NB4 (cell line): ENCODE data around the gene NADSYN1.

ENCODE experiments used
- DNase-seq: peaks from one replicate; pipeline ENCODE4 v3.0.0; 2010; ENCODE audit warnings: low read depth
- H3K4me3 ChIP-seq: one replicate; pipeline ENCODE4 v1.5.1; 2011; ENCODE audit warnings: mild to moderate bottlenecking, low read depth, low read length, moderate library complexity
- CTCF ChIP-seq: IDR thresholded peaks from one replicate; pipeline ENCODE4 v1.5.1; 2012; ENCODE audit warnings: low read depth, low read length
- MAX ChIP-seq: IDR thresholded peaks from 2 replicates; pipeline ENCODE4 v1.6.1; 2011; ENCODE audit warnings: low read depth, low read length
- MYC ChIP-seq: IDR thresholded peaks from 2 replicates; pipeline ENCODE4 v1.6.1; 2011; ENCODE audit warnings: low read depth, low read length
- POLR2A ChIP-seq: IDR thresholded peaks from 2 replicates; pipeline ENCODE4 v1.6.1; 2011; ENCODE audit warnings: mild to moderate bottlenecking; ENCODE audit not compliant: insufficient read length; ENCODE audit errors: extremely low read depth

Gene NADSYN1

GRCh38 chr11:71450939-71451338, 2.1 kb upstream of the NADSYN1 start:
- no peak for DNase-seq
- H3K4me3 ChIP-seq, result no peak overlapping the region
- no peak for TF ChIP-seq CTCF
- no peak for TF ChIP-seq MAX
- TF ChIP-seq POLR2A, result no peak
- TF ChIP-seq MYC, result no peak

GRCh38 chr11:71451596-71452198, 1.3 kb upstream of the NADSYN1 start:
- peak; percentile 46 for DNase-seq
- peak overlapping the region; percentile 82 for H3K4me3 ChIP-seq

DNA sequence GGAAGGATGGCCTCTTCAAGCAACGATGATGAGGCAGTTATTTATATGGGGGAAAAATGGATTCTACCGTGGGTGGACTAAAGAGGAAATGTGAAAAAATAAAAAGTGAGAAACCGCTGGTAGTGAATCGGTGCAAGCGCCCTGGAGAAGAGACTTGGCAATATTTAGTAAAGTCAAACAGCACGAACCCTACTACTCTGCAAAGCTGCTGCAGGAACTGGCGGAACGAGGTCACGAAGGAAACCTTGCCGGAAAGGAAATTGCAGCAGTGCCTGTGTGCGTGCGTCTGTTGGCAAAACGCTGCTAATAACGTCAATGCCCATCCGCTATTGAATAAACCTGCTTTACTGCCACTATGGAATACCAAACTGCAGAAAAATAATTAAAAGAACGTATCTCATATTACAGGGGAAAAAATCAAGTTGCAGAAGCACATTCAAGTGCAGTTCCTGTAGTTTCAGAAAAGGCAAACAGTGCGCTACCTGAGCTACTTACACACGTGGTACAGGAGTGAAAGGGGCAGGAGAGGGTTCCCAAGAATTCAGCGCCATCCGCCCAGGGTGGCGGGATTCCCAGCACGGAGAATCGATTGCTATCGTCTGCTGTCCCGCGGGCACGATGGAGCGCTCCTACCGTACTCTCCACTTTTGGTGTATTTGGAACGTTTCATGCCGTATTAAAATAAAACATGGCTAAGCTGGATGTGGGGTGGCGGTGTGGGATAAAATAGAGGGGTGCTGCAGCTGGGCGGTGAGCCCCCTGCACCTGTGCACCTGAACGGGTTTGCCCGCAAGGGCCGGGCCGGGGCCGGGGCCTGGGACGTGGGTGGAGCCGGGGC, 585 bp upstream of the NADSYN1 start:
- peak; percentile 85 for DNase-seq
- TF ChIP-seq CTCF, result no peak
- TF ChIP-seq POLR2A, result peak; percentile 73
- TF ChIP-seq MAX, result peak; percentile 68
- peak; percentile 89 for TF ChIP-seq MYC

More at GRCh38 chr11:71451596-71452198, 1.3 kb upstream of the NADSYN1 start:
- TF ChIP-seq MYC (no peak), CTCF (no peak), MAX (peak; percentile 26; the same call in 1 of the 2 replicates)

DNA sequence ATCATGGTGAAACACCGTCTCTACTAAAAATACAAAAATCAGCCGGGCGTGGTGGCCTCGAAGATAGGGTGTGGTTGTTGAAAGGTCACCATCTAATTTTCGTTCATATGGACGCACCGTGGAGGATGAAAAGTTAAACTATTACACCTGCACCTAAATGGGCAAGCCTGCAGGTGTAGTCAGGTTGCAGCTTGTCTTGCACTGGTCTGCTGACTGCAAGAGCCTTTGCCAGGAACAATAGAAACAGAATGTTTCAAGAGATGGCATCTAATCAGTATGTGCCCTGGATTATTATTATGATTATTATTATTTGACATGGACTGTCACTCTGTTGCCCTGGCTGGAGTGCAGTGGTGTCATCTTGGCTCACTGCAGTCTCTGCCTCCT, 908 bp downstream of the NADSYN1 start:
- DNase-seq, result no peak
- TF ChIP-seq CTCF, result no peak
- H3K4me3 ChIP-seq, result peak overlapping the region; percentile 79

More for the DNA sequence above, 585 bp upstream of the NADSYN1 start:
- peak overlapping the region; percentile 82 for H3K4me3 ChIP-seq

DNA sequence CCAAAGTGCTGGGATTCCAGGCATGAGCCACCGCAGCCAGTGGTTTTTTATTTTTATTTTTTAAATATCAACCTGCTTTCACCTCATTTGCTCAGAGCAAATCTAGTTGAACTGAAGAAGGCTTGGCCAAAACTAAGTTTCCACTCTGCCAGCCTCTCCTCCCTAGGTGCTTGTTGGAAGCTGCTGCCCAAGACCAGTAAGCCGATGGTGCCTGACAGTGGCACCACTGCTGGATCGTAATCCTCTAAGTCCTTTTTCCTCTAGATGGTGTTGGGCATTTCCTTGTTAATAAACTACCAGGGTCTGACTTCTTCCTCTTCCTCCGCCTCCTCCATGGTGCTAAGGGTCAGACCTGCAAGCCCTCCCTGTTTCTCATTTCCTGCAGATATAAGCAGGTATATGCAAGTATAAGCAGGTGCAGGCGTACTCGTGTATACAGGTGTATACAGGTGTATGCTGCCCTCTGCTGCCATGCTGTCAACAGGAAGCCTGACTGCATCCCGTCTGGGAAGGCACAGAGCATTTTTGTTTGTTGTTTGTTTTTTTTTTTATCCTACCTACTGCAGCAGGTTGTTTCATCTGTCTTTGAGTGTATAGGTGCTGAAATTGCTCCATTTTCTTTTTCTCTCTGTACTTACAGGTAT, 1.6 kb downstream of the NADSYN1 start:
- TF ChIP-seq MYC (no peak), MAX (no peak), CTCF (no peak), POLR2A (no peak)
- H3K4me3 ChIP-seq, result peak overlapping the region; percentile 79
- DNase-seq, result no peak
